Activated naive CD4-positive, alpha-beta T cell treated with anti-CD3 and anti-CD28 coated beads, Interleukin-2, amount 50 U/mL, for 72 hours (primary cell): ENCODE results near the gene RETREG2. TPM values are rescaled to one million over a fixed set of nuclear protein-coding genes. Genes with fewer than 3 reads are reported as not detected.

Experiments
- ATAC-seq, 2 donors: fragments of 150-1000 bp; cut with Tn5 transposase; 2 replicates each; pipeline ENCODE4 v1.10.0; 2021; ENCODE audit warnings: mild to moderate bottlenecking in 2 of 2, moderate library complexity in 2 of 2
- DNase-seq, 2 donors: peaks; one replicate each; pipeline ENCODE4 v3.0.0; 2021 to 2022; ENCODE audit warnings: low spot score in 2 of 2
- H3K27ac Mint-ChIP-seq, 2 donors: one replicate each; pipeline ENCODE4 v1.8.0; 2022; ENCODE audit warnings: mild to moderate bottlenecking in 2 of 2, mixed read lengths in 2 of 2
- H3K36me3 Mint-ChIP-seq, 2 donors: one replicate each; pipeline ENCODE4 v1.8.0; 2022; ENCODE audit warnings: mixed read lengths in 2 of 2
- H3K9me3 Mint-ChIP-seq, 2 donors: one replicate each; pipeline ENCODE4 v1.8.0; 2022; ENCODE audit warnings: mixed read lengths in 2 of 2
- total RNA-seq, 2 donors: library from RNA; stranded (reverse); gene quantifications; one replicate each; pipeline ENCODE4 v1.2.3, GENCODE V29; 2022

The RETREG2 gene
- total RNA-seq, 2 donors from 2014 or later, result 93.0 to 120 TPM

GRCh38 chr2:219218732-219219701, 40.9 kb downstream of the RETREG2 start, which contains the start of gene ABCB6:
Gene ABCB6 (minus strand): TSS chr2:219218958. CDS start chr2:219218673, 285 bp downstream.
- Mint-ChIP-seq H3K27ac (peak within 1 kb of the TSS; percentile 82 to 83), H3K36me3 (peaks cover 22 to 24% of the 10 kb centered on the region in 2 donors), H3K9me3 (no peaks in the 10 kb centered on the region)
- DNase-seq (peak; percentile 87 to 91), ATAC-seq (peak; percentile 83 to 87)

GRCh38 chr2:219219784-219220532, 41.9 kb downstream of the RETREG2 start:
- Mint-ChIP-seq H3K27ac (peak overlapping the region; percentile 37 to 61), H3K36me3 (peaks cover 20 to 25% of the 10 kb centered on the region in 2 donors), H3K9me3 (no peaks in the 10 kb centered on the region)
- no peak for DNase-seq
- no peak for ATAC-seq

- Mint-ChIP-seq H3K27ac (peak overlapping the region in 1 of 2 donors; percentile 61), H3K36me3 (peaks cover 23 to 29% of the 10 kb centered on the region in 2 donors), H3K9me3 (no peaks in the 10 kb centered on the region)
- ATAC-seq (no peak), DNase-seq (no peak)
These were observed 42.8 kb downstream of the RETREG2 start for GRCh38 chr2:219220652-219221402.

- ATAC-seq (no peak), DNase-seq (no peak)
- Mint-ChIP-seq H3K9me3 (no peaks in the 10 kb centered on the region), H3K27ac (no peak overlapping the region), H3K36me3 (peaks cover 23 to 29% of the 10 kb centered on the region in 2 donors)
These were observed 44.0 kb downstream of the RETREG2 start for GRCh38 chr2:219221957-219222518.

GRCh38 chr2:219223831-219224610, 45.9 kb downstream of the RETREG2 start:
- Mint-ChIP-seq H3K36me3 (peaks cover 29% of the 10 kb centered on the region in 2 donors), H3K27ac (no peak overlapping the region), H3K9me3 (no peaks in the 10 kb centered on the region)
- no peak for DNase-seq
- no peak for ATAC-seq

GRCh38 chr2:219225350-219225749, 47.3 kb downstream of the RETREG2 start:
- DNase-seq (no peak), ATAC-seq (no peak)
- Mint-ChIP-seq H3K36me3 (peaks cover 34% of the 10 kb centered on the region in 2 donors), H3K9me3 (no peaks in the 10 kb centered on the region), H3K27ac (peak overlapping the region in 1 of 2 donors; percentile 10)

- no peak for DNase-seq
- Mint-ChIP-seq H3K27ac (peak overlapping the region; percentile 68 to 93), H3K36me3 (peaks cover 42 to 64% of the 10 kb centered on the region in 2 donors), H3K9me3 (no peaks in the 10 kb centered on the region)
- no peak for ATAC-seq
These were observed 50.2 kb downstream of the RETREG2 start for GRCh38 chr2:219228041-219228910.

- ATAC-seq (no peak), DNase-seq (no peak)
- Mint-ChIP-seq H3K27ac (peak overlapping the region; percentile 68 to 93), H3K9me3 (no peaks in the 10 kb centered on the region), H3K36me3 (peaks cover 41 to 69% of the 10 kb centered on the region in 2 donors)
These were observed 50.8 kb downstream of the RETREG2 start for GRCh38 chr2:219228911-219229304.

GRCh38 chr2:219229305-219230058, 51.4 kb downstream of the RETREG2 start, which contains the start of the genes ANKZF1 and ATG9A:
Gene ANKZF1 (plus strand): TSS chr2:219229806. CDS start chr2:219230258, 452 bp downstream.
Gene ATG9A (minus strand): TSS chr2:219229636. CDS start chr2:219228024, 1,612 bp downstream.
- H3K27ac Mint-ChIP-seq, result peak within 1 kb of the TSS; percentile 93 to 95
- H3K9me3 Mint-ChIP-seq, result no peaks in the 10 kb centered on the region
- H3K36me3 Mint-ChIP-seq, result peaks cover 41 to 73% of the 10 kb centered on the region in 2 donors
- peak; percentile 98 to 99 for DNase-seq
- ATAC-seq, result peak; percentile 97 to 98

GRCh38 chr2:219230059-219230540, 52.0 kb downstream of the RETREG2 start:
- DNase-seq, result peak; percentile 56 to 64
- Mint-ChIP-seq H3K27ac (peak overlapping the region; percentile 93 to 95), H3K9me3 (no peaks in the 10 kb centered on the region), H3K36me3 (peaks cover 39 to 70% of the 10 kb centered on the region in 2 donors)
- ATAC-seq, result peak; percentile 14 to 47

- Mint-ChIP-seq H3K27ac (peak overlapping the region; percentile 13 to 60), H3K36me3 (peaks cover 48 to 66% of the 10 kb centered on the region in 2 donors), H3K9me3 (no peaks in the 10 kb centered on the region)
- no peak for ATAC-seq
- no peak for DNase-seq
These were observed 56.3 kb downstream of the RETREG2 start for GRCh38 chr2:219234331-219234730.
